Panc1 (cell line): ENCODE measurements around the gene NUDT16L1. TPM values are rescaled to one million over a fixed set of nuclear protein-coding genes. Genes with fewer than 3 reads are reported as not detected.

ENCODE experiments used
- ATAC-seq: fragments of 200-7000 bp; cut with Tn5 transposase; 2 replicates; pipeline ENCODE4 v1.9.1; 2020; ENCODE audit warnings: mild to moderate bottlenecking, moderate library complexity
- BruUV-seq: library from RNA; stranded (reverse); fragments of 400-500 nt; replicated peaks from 2 replicates; lab custom pipeline; 2021; lab: Mats Ljungman, UMichigan
- CTCF ChIA-PET: fragments of 300-600 bp; sonication (Branson Sonifier 250); formaldehyde crosslinking; loops from one replicate; lab custom pipeline; 2022; ENCODE audit warnings: antibody characterized with exemption; lab: Charles Lee
- POLR2A ChIA-PET: fragments of 300-600 bp; sonication (Branson Sonifier 250); formaldehyde crosslinking; loops from one replicate; lab custom pipeline; 2022; ENCODE audit warnings: antibody characterized with exemption; lab: Charles Lee
- DNase-seq: peaks from one replicate; pipeline ENCODE4 v3.0.0-alpha.2; 2010; ENCODE audit warnings: low read depth, low spot score
- H3K27ac ChIP-seq: 2 replicates; pipeline ENCODE4 v1.5.1; 2011; ENCODE audit warnings: mild to moderate bottlenecking, low read length, inconsistent platforms
- H3K27me3 ChIP-seq: fragments of 200-500 bp; sonication (Bioruptor generic); 2 replicates; pipeline ENCODE4 v1.6.0; 2014; ENCODE audit warnings: low read length, inconsistent platforms; ENCODE audit not compliant: control insufficient read depth, insufficient read depth
- H3K36me3 ChIP-seq: fragments of 200-500 bp; sonication (Bioruptor generic); 2 replicates; pipeline ENCODE4 v1.5.1; 2014; ENCODE audit warnings: inconsistent platforms, mild to moderate bottlenecking, low read length, moderate library complexity; ENCODE audit not compliant: control insufficient read depth, insufficient read depth
- H3K4me1 ChIP-seq: 2 replicates; pipeline ENCODE4 v1.5.1; 2011; ENCODE audit warnings: inconsistent platforms, mild to moderate bottlenecking, low read length, moderate library complexity; ENCODE audit not compliant: control insufficient read depth, insufficient read depth
- H3K4me3 ChIP-seq, 2 experiments: 2 replicates each; pipeline ENCODE4 v1.5.1; 2011 to 2012; ENCODE audit warnings: low read depth in 2 of 2, low read length in 2 of 2, mild to moderate bottlenecking in 2 of 2, inconsistent platforms in 1 of 2, moderate library complexity in 1 of 2
- H3K9me3 ChIP-seq: fragments of 200-500 bp; sonication (Bioruptor generic); 2 replicates; pipeline ENCODE4 v1.5.1; 2014; ENCODE audit warnings: low read depth, mild to moderate bottlenecking, inconsistent platforms, low read length, moderate library complexity; ENCODE audit not compliant: control insufficient read depth, insufficient read depth
- CTCF ChIP-seq: fragments of 450-650 bp; IDR thresholded peaks from 2 replicates; pipeline ENCODE4 v1.5.1; 2017; ENCODE audit warnings: mild to moderate bottlenecking
- POLR2AphosphoS5 ChIP-seq: IDR thresholded peaks from 2 replicates; pipeline ENCODE4 v1.6.1; 2012; ENCODE audit warnings: mild to moderate bottlenecking, low read depth, low read length, moderate library complexity
- REST ChIP-seq, 2 experiments: IDR thresholded peaks; 2 replicates each; pipeline ENCODE4 v1.6.1; 2011 to 2012; ENCODE audit warnings: low read depth in 2 of 2, control low read depth in 1 of 2, low read length in 1 of 2, mild to moderate bottlenecking in 1 of 2, moderate library complexity in 1 of 2; ENCODE audit not compliant: insufficient read depth in 1 of 2
- SIN3A ChIP-seq: IDR thresholded peaks from 2 replicates; pipeline ENCODE4 v1.6.1; 2012; ENCODE audit warnings: low read depth, mild to moderate bottlenecking, low read length, moderate library complexity, borderline replicate concordance; ENCODE audit not compliant: insufficient read depth
- TCF7L2 ChIP-seq: IDR thresholded peaks from 2 replicates; pipeline ENCODE4 v1.6.1; 2011; ENCODE audit warnings: mild to moderate bottlenecking, low read depth, low read length, inconsistent platforms
- in situ Hi-C: cut with HindIII; loops from 2 replicates; pipeline ENCODE4 v1.10.0; 2016; ENCODE audit warnings: low sequenced_read_pairs, low pct_unique_long_range_greater_than_20kb
- intact Hi-C: fragments of 100-400 bp; cut with micrococcal nuclease; formaldehyde crosslinking; loops from one replicate; pipeline ENCODE4 v1.10.0; 2022; ENCODE audit not compliant: unreplicated experiment
- total RNA-seq: library from RNA; stranded (reverse); gene quantifications from one replicate; pipeline ENCODE4 v1.2.1, GENCODE V29; 2021; ENCODE audit not compliant: unreplicated experiment

Gene NUDT16L1
- total RNA-seq, 1 experiment from 2014 or later, result 42.9 TPM

GRCh38 chr16:4697848-4698291 lies 4.5 kb downstream of the NUDT16L1 start:
- no peaks in the 10 kb centered on the region for H3K27me3 ChIP-seq
- TF ChIP-seq REST (IDR thresholded peaks at IDR 0.05; ENCODE audit: insufficient read depth in 1 of 2, low read depth in 2 of 2, low read length in 1 of 2), result no peak
- no peak for TF ChIP-seq SIN3A
- no peak for TF ChIP-seq CTCF
- no peak for TF ChIP-seq TCF7L2
- no peak for TF ChIP-seq POLR2AphosphoS5
- ATAC-seq (no peak), DNase-seq (no peak)
- H3K27ac ChIP-seq, result no peak overlapping the region; the same call in 1 of the 2 replicates
- in situ Hi-C loops (no loop called here), intact Hi-C loops (no loop called here)
- ChIA-PET CTCF (no interaction called here), POLR2A (no interaction called here)
- H3K4me1 ChIP-seq, result peaks cover 31% of the 10 kb centered on the region
- H3K36me3 ChIP-seq, result no peaks in the 10 kb centered on the region; the same call in none of the 2 replicates
- H3K4me3 ChIP-seq, result no peak overlapping the region
- H3K9me3 ChIP-seq, result no peaks in the 10 kb centered on the region
- BruUV-seq, result no TSS peak

GRCh38 chr16:4698321-4699045 lies 5.1 kb downstream of the NUDT16L1 start:
- Histone ChIP-seq H3K27me3 (no peaks in the 10 kb centered on the region), H3K4me1 (peaks cover 31% of the 10 kb centered on the region), H3K27ac (no peak overlapping the region), H3K9me3 (no peaks in the 10 kb centered on the region), H3K36me3 (no peaks in the 10 kb centered on the region; the same call in none of the 2 replicates), H3K4me3 (no peak overlapping the region)
- POLR2A ChIA-PET, result no interaction called here
- TF ChIP-seq POLR2AphosphoS5, result no peak
- TF ChIP-seq REST (IDR thresholded peaks at IDR 0.05; ENCODE audit: insufficient read depth in 1 of 2, low read depth in 2 of 2, low read length in 1 of 2), result no peak
- CTCF ChIA-PET, result no interaction called here
- ATAC-seq (no peak), DNase-seq (no peak)
- BruUV-seq, result no TSS peak
- intact Hi-C loops, result no loop called here
- in situ Hi-C loops, result no loop called here
